SK-N-SH (cell line): Measurements from ENCODE around the gene JAK1. TPM values are rescaled to one million over a fixed set of nuclear protein-coding genes. Genes with fewer than 3 reads are reported as not detected.

Source experiments
- CTCF ChIA-PET: fragments of 300-600, 350-600 bp; formaldehyde crosslinking; extraction: SDS; loops from one replicate; lab custom pipeline; 2021; lab: Yijun Ruan, JAX
- POLR2A ChIA-PET: fragments of 350-600 bp; sonication (Branson Sonifier 250); formaldehyde crosslinking; extraction: SDS; loops from one replicate; lab custom pipeline; 2020; ENCODE audit warnings: antibody characterized with exemption, inconsistent platforms; lab: Yijun Ruan, JAX
- DNase-seq: peaks from one replicate; pipeline ENCODE4 v3.0.0; 2012
- H2AFZ ChIP-seq: fragments of 200-600 bp; sonication (generic); 2 replicates; pipeline ENCODE4 v1.8.1; 2016; ENCODE audit warnings: antibody characterized with exemption, mild to moderate bottlenecking, low read depth
- H3F3A ChIP-seq: fragments of 200-600 bp; sonication (generic); replicated peaks from 2 replicates; pipeline ENCODE3; 2016; ENCODE audit warnings: antibody characterized with exemption, mild to moderate bottlenecking; ENCODE audit not compliant: insufficient read depth
- H3K27ac ChIP-seq, 2 experiments: fragments of 200-500 bp in 1 of 2; fragments of 200-600 bp in 1 of 2; sonication (Bioruptor generic) in 1 of 2; sonication (generic), shearing (Covaris generic) in 1 of 2; 2 replicates each; pipeline versions ENCODE4 v1.5.1 to v1.6.1; 2014 to 2016; ENCODE audit warnings: low read depth in 2 of 2, inconsistent platforms in 1 of 2, low read length in 1 of 2, mild to moderate bottlenecking in 1 of 2, mixed read lengths in 1 of 2
- H3K27me3 ChIP-seq: fragments of 200-600 bp; sonication (generic), shearing (Covaris generic); 2 replicates; pipeline ENCODE4 v1.6.1; 2016; ENCODE audit warnings: mixed run types; ENCODE audit not compliant: insufficient read depth
- H3K36me3 ChIP-seq, 2 experiments: fragments of 200-500 bp in 1 of 2; fragments of 200-600 bp in 1 of 2; sonication (Bioruptor generic) in 1 of 2; sonication (generic) in 1 of 2; replicated peaks in 1 of 2; 2 replicates each; pipeline versions ENCODE3 to v1.5.1; 2014 to 2016; ENCODE audit warnings: low read length in 1 of 2, mild to moderate bottlenecking in 1 of 2; ENCODE audit not compliant: insufficient read depth in 2 of 2, control insufficient read depth in 1 of 2
- H3K4me1 ChIP-seq, 2 experiments: fragments of 200-500 bp in 1 of 2; fragments of 200-600 bp in 1 of 2; sonication (Bioruptor generic) in 1 of 2; sonication (generic), shearing (Covaris generic) in 1 of 2; 2 replicates each; pipeline versions ENCODE4 v1.5.1 to v1.6.1; 2014 to 2016; ENCODE audit warnings: low read depth in 1 of 2, low read length in 1 of 2, mixed run types in 1 of 2; ENCODE audit not compliant: insufficient read depth in 2 of 2, control insufficient read depth in 1 of 2
- H3K4me2 ChIP-seq: fragments of 200-600 bp; sonication (generic), shearing (Covaris generic); 2 replicates; pipeline ENCODE4 v1.6.1; 2017; ENCODE audit warnings: mixed run types
- H3K4me3 ChIP-seq, 2 experiments: fragments of 200-500 bp in 1 of 2; fragments of 200-600 bp in 1 of 2; sonication (Bioruptor generic) in 1 of 2; sonication (generic), shearing (Covaris generic) in 1 of 2; 2 replicates each; pipeline versions ENCODE4 v1.5.1 to v1.8.1; 2014 to 2016; ENCODE audit warnings: low read depth in 2 of 2, inconsistent platforms in 1 of 2, low read length in 1 of 2, mild to moderate bottlenecking in 1 of 2, mixed read lengths in 1 of 2, moderate library complexity in 1 of 2
- H3K79me2 ChIP-seq: fragments of 200-600 bp; sonication (generic); 2 replicates; pipeline ENCODE4 v1.8.1; 2017; ENCODE audit warnings: mild to moderate bottlenecking; ENCODE audit not compliant: insufficient read depth
- H3K9ac ChIP-seq: fragments of 200-600 bp; sonication (generic); 2 replicates; pipeline ENCODE4 v1.6.1; 2017; ENCODE audit warnings: mixed run types
- H3K9me2 ChIP-seq: fragments of 200-600 bp; sonication (generic); 2 replicates; pipeline ENCODE4 v1.6.1; 2017; ENCODE audit warnings: mixed run types
- H3K9me3 ChIP-seq: fragments of 200-600 bp; sonication (generic); 2 replicates; pipeline ENCODE4 v1.6.1; 2017; ENCODE audit warnings: mixed run types, mild to moderate bottlenecking, moderate library complexity
- H4K20me1 ChIP-seq: fragments of 200-600 bp; sonication (generic); 2 replicates; pipeline ENCODE4 v1.6.1; 2017; ENCODE audit warnings: mild to moderate bottlenecking, mixed run types; ENCODE audit not compliant: insufficient read depth
- EP300 ChIP-seq, 2 experiments: IDR thresholded peaks; 2 replicates each; pipeline versions ENCODE4 v1.4.0 to v1.6.1; 2012; ENCODE audit warnings: borderline replicate concordance in 1 of 2, low read depth in 1 of 2, low read length in 1 of 2
- FOSL2 ChIP-seq: IDR thresholded peaks from 2 replicates; pipeline ENCODE4 v1.4.0; 2012; ENCODE audit warnings: low read depth, mild to moderate bottlenecking, moderate library complexity, borderline replicate concordance
- JUND ChIP-seq: IDR thresholded peaks from 2 replicates; pipeline ENCODE4 v1.4.0; 2012
- MEF2A ChIP-seq: IDR thresholded peaks from 2 replicates; pipeline ENCODE4 v1.4.0; 2012; ENCODE audit warnings: low read depth, borderline replicate concordance
- MXI1 ChIP-seq: IDR thresholded peaks from 2 replicates; pipeline ENCODE4 v1.6.1; 2012; ENCODE audit warnings: mild to moderate bottlenecking, low read depth, low read length, improper control_type of control experiment
- POLR2AphosphoS5 ChIP-seq: IDR thresholded peaks from 2 replicates; pipeline ENCODE4 v1.6.1; 2012; ENCODE audit warnings: low read depth, low read length
- RAD21 ChIP-seq: IDR thresholded peaks from 2 replicates; pipeline ENCODE4 v1.6.1; 2012; ENCODE audit warnings: mild to moderate bottlenecking, low read length
- RFX5 ChIP-seq: IDR thresholded peaks from 2 replicates; pipeline ENCODE4 v1.6.1; 2012; ENCODE audit warnings: mild to moderate bottlenecking, improper control_type of control experiment, low read length
- USF1 ChIP-seq: IDR thresholded peaks from 2 replicates; pipeline ENCODE4 v1.4.0; 2012; ENCODE audit warnings: low read depth, borderline replicate concordance
- USF2 ChIP-seq: fragments of 150-350 bp; IDR thresholded peaks from 2 replicates; pipeline ENCODE4 v1.6.1; 2017; ENCODE audit warnings: antibody characterized with exemption, low read length, low read depth, borderline replicate concordance
- ZBTB33 ChIP-seq: IDR thresholded peaks from 2 replicates; pipeline ENCODE4 v1.4.0; 2012; ENCODE audit warnings: low read depth, borderline replicate concordance
- WGBS: methylation state at CpG from one replicate; pipeline ENCODE4 v1.1.6; 2017; ENCODE audit warnings: low lambda C conversion rate; 5-methylcytosine and 5-hydroxymethylcytosine counted together
- polyA plus RNA-seq, 3 experiments: library from polyadenylated mRNA; depleted of rRNA; stranded (reverse); fragments of >200 nt; gene quantifications; 2 replicates each; pipeline ENCODE4 v1.2.3, GENCODE V29; 2012

The JAK1 gene
- polyA plus RNA-seq, 1 of the 3 experiments (the other 2 are of a cell fraction), result 47.5 TPM

- WGBS, result 89% methylated on average over 6 of the region's 7 CpGs
- no peaks in the 10 kb centered on the region for H3K27me3 ChIP-seq
- H3K27ac ChIP-seq, result no peak overlapping the region
- CTCF ChIA-PET, result no interaction called here
- H4K20me1 ChIP-seq, result no peaks in the 10 kb centered on the region
- H3K4me1 ChIP-seq, result no peaks in the 10 kb centered on the region
- DNase-seq, result no peak
- no peak overlapping the region for H3K4me3 ChIP-seq
- H3K9me2 ChIP-seq, result no peaks in the 10 kb centered on the region
- H3K79me2 ChIP-seq, result no peaks in the 10 kb centered on the region
- H3K9me3 ChIP-seq, result no peaks in the 10 kb centered on the region
- H3K9ac ChIP-seq, result no peak overlapping the region
- POLR2A ChIA-PET, result no interaction called here
- H3K36me3 ChIP-seq, result peaks cover 18 to 79% of the 10 kb centered on the region in 2 experiments
- no peak overlapping the region for H2AFZ ChIP-seq
- no peak overlapping the region for H3K4me2 ChIP-seq
- TF ChIP-seq MXI1, result no peak
- TF ChIP-seq USF2, result no peak
- no peak for TF ChIP-seq MEF2A
- no peak for TF ChIP-seq ZBTB33
- H3F3A ChIP-seq, result no peaks in the 10 kb centered on the region
These were observed 121.7 kb downstream of the JAK1 start for GRCh38 chr1:64844609-64845008.

GRCh38 chr1:64844175-64844574 lies 122.2 kb downstream of the JAK1 start:
- H3K4me2 ChIP-seq, result no peak overlapping the region
- H3K79me2 ChIP-seq, result no peaks in the 10 kb centered on the region
- no peak overlapping the region for H2AFZ ChIP-seq
- peaks cover 18 to 80% of the 10 kb centered on the region in 2 experiments for H3K36me3 ChIP-seq
- no peak overlapping the region for H3K9ac ChIP-seq
- ChIA-PET CTCF (no interaction called here), POLR2A (no interaction called here)
- H3K9me2 ChIP-seq, result no peaks in the 10 kb centered on the region
- H3F3A ChIP-seq, result no peaks in the 10 kb centered on the region
- H4K20me1 ChIP-seq, result no peaks in the 10 kb centered on the region
- DNase-seq, result no peak
- no peaks in the 10 kb centered on the region for H3K27me3 ChIP-seq
- H3K9me3 ChIP-seq, result no peaks in the 10 kb centered on the region
- H3K4me1 ChIP-seq, result no peaks in the 10 kb centered on the region
- TF ChIP-seq JUND (no peak), ZBTB33 (no peak), USF1 (no peak), FOSL2 (no peak), RFX5 (no peak), POLR2AphosphoS5 (no peak), USF2 (no peak), EP300 (IDR thresholded peaks at IDR 0.05; ENCODE audit: borderline replicate concordance in 1 of 2, low read depth in 1 of 2, low read length in 1 of 2) (no peak), RAD21 (no peak)
- no peak overlapping the region for H3K4me3 ChIP-seq
- 95% methylated on average over 4 of the region's 7 CpGs for WGBS
- H3K27ac ChIP-seq, result no peak overlapping the region
